OCI-LY3 (cell line): ENCODE data around the gene ZNF70.

Experiments used
- CTCF ChIP-seq: fragments of 200-600, 300-600 bp; sonication (generic); IDR thresholded peaks from 2 replicates; pipeline ENCODE4 v1.5.1; 2014; ENCODE audit warnings: antibody characterized with exemption, low read length, low read depth
- EZH2phosphoT487 ChIP-seq: fragments of 200-600 bp; shearing (Covaris generic); IDR thresholded peaks from 2 replicates; pipeline ENCODE4 v1.6.1; 2018; ENCODE audit warnings: antibody characterized with exemption, mixed run types, low read depth

- no peak for TF ChIP-seq CTCF
- no peak for TF ChIP-seq EZH2phosphoT487
Measured at GRCh38 chr22:23693979-23694680, 56.8 kb downstream of the ZNF70 start.
